Measurements from ENCODE around the gene USP5. TPM values are rescaled to one million over a fixed set of nuclear protein-coding genes. Genes with fewer than 3 reads are reported as not detected.
"Not testable (repeated sequence)": the region's sequence is repeated elsewhere in the genome, so short reads cannot be mapped to it uniquely, and the experiment has no call there.

The USP5 gene
- total RNA-seq, 1 experiment from 2014 or later, result 175 TPM

GRCh38 chr12:6865307-6865706 lies 13.4 kb downstream of the USP5 start:
- BruUV-seq (replicated peaks); H3K4me2 ChIP-seq (ENCODE audit: low read length); H3K9ac ChIP-seq (ENCODE audit: low read length); ATAC-seq; H3K9me2 ChIP-seq (ENCODE audit: insufficient read depth); DNase-seq (ENCODE audit: low read depth, low spot score); H3K4me3 ChIP-seq (replicated peaks in 1 of 2; ENCODE audit: low read depth in 1 of 2, low read length in 2 of 2); H3K9me3 ChIP-seq (ENCODE audit: control insufficient read depth in 1 of 2, insufficient read depth in 1 of 2, low read depth in 1 of 2, low read length in 2 of 2); intact Hi-C loops (cut with micrococcal nuclease); H2AFZ ChIP-seq (ENCODE audit: low read depth, low read length, poor library complexity, severe bottlenecking); H3K27ac ChIP-seq (ENCODE audit: low read depth, low read length); H3K27me3 ChIP-seq (ENCODE audit: insufficient read depth, low read length); CTCF ChIA-PET; RAD21 ChIA-PET (ENCODE audit: low non-redundant PET in 1 of 2, low total read pairs in 2 of 2, uncharacterized antibody in 2 of 2, unreplicated experiment in 2 of 2): not testable (repeated sequence)
- POLR2A ChIA-PET, result interaction anchor here (1.2 to 10.9 kb wide), 6 partner anchors 13 to 331 kb away, joined by 3 to 186 read pairs (median 6); partner anchors contain the start of genes C12orf57, CDCA3, COPS7A and GAPDH
- Histone ChIP-seq H3K79me2 (ENCODE audit: insufficient read depth, low read length) (peaks cover 33% of the 10 kb centered on the region), H3K4me1 (ENCODE audit: control insufficient read depth in 1 of 2, insufficient read depth in 2 of 2, low read length in 2 of 2) (peaks cover 18 to 38% of the 10 kb centered on the region in 2 experiments), H4K20me1 (ENCODE audit: insufficient read depth) (peaks cover 12% of the 10 kb centered on the region; the same call in 1 of the 2 replicates), H3K36me3 (ENCODE audit: control insufficient read depth in 1 of 2, insufficient read depth in 2 of 2, low read length in 2 of 2) (peaks cover 34 to 56% of the 10 kb centered on the region in 2 experiments)

DNA sequence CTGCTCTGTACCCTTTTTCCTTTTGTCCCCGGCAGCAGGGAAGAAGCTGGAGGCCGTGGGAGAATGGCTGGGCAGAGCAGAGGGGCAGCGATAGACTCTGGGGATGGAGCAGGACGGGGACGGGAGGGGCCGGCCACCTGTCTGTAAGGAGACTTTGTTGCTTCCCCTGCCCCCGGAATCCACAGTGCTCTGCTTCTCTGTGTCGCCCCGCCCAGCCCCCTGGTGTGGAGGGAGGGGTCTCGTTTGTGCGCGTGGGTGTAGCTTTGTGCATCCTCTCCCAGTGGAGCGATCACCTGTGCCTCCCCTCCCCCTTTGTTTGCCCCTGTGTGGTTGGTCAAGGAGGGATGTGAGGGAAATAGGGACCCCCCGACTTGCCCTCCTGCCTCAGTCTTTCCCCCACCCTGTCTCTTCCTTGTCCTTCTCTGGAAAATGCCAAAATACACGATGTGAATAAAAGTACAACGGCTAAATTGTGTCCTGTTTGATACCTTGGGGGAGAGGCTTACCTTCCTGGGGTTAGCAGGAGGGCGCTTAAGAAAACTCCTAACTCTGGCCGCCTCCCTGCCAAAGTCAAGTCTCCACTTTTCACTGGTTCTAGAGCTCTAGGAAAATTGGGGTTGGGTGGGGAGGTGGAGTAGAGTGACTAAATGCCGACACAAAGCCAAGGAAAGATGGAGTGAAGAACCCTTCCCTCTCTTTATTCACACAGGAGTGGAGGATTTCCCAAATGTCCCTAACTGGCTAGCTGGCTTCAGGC lies 14.4 kb downstream of the USP5 start:
- peaks cover 12% of the 10 kb centered on the region; the same call in 1 of the 2 replicates for H4K20me1 ChIP-seq (ENCODE audit: insufficient read depth)
- peak overlapping the region; percentile 99 for H3K9ac ChIP-seq (ENCODE audit: low read length)
- CTCF ChIA-PET, result no interaction called here
- RAD21 ChIA-PET (ENCODE audit: low non-redundant PET in 1 of 2, low total read pairs in 2 of 2, uncharacterized antibody in 2 of 2, unreplicated experiment in 2 of 2), result no interaction called here
- POLR2A ChIA-PET, result interaction anchor here (0.6 to 10.9 kb wide), 15 partner anchors 14 to 885 kb away, joined by 3 to 186 read pairs (median 7); partner anchors contain the start of genes C12orf57, CDCA3, COPS7A and MLF2
- no peaks in the 10 kb centered on the region for H3K27me3 ChIP-seq (ENCODE audit: insufficient read depth, low read length)
- H2AFZ ChIP-seq (ENCODE audit: low read depth, low read length, poor library complexity, severe bottlenecking), result no peak overlapping the region
- ATAC-seq (no peak), DNase-seq (ENCODE audit: low read depth, low spot score) (no peak)
- no peaks in the 10 kb centered on the region for H3K9me3 ChIP-seq (ENCODE audit: control insufficient read depth in 1 of 2, insufficient read depth in 1 of 2, low read depth in 1 of 2, low read length in 2 of 2)
- H3K27ac ChIP-seq (ENCODE audit: low read depth, low read length), result peak overlapping the region; percentile 52
- BruUV-seq (replicated peaks), result no TSS peak
- intact Hi-C loops (cut with micrococcal nuclease), result no loop called here
- no peaks in the 10 kb centered on the region for H3K9me2 ChIP-seq (ENCODE audit: insufficient read depth)
- H3K4me2 ChIP-seq (ENCODE audit: low read length), result peak overlapping the region; percentile 92
- H3K4me3 ChIP-seq (replicated peaks in 1 of 2; ENCODE audit: low read depth in 1 of 2, low read length in 2 of 2), result peak overlapping the region; percentile 97 to 99
- no peak for TF ChIP-seq EZH2 (IDR thresholded peaks at IDR 0.05)
- no peak for TF ChIP-seq SP1 (IDR thresholded peaks at IDR 0.05; ENCODE audit: low read depth)
- TF ChIP-seq, protein P1, sequence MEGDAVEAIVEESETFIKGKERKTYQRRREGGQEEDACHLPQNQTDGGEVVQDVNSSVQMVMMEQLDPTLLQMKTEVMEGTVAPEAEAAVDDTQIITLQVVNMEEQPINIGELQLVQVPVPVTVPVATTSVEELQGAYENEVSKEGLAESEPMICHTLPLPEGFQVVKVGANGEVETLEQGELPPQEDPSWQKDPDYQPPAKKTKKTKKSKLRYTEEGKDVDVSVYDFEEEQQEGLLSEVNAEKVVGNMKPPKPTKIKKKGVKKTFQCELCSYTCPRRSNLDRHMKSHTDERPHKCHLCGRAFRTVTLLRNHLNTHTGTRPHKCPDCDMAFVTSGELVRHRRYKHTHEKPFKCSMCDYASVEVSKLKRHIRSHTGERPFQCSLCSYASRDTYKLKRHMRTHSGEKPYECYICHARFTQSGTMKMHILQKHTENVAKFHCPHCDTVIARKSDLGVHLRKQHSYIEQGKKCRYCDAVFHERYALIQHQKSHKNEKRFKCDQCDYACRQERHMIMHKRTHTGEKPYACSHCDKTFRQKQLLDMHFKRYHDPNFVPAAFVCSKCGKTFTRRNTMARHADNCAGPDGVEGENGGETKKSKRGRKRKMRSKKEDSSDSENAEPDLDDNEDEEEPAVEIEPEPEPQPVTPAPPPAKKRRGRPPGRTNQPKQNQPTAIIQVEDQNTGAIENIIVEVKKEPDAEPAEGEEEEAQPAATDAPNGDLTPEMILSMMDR (IDR thresholded peaks at IDR 0.05 in 2 of 3, conservative IDR thresholded peaks at IDR 0.05 in 1 of 3; ENCODE audit: borderline replicate concordance in 1 of 3, insufficient read depth in 1 of 3, low read depth in 2 of 3, low read length in 2 of 3), result no peak
- no peak for TF ChIP-seq EZH2phosphoT487 (IDR thresholded peaks at IDR 0.05; ENCODE audit: borderline replicate concordance)
- no peak for TF ChIP-seq JUND (IDR thresholded peaks at IDR 0.05)
- no peak for TF ChIP-seq ATF3 (IDR thresholded peaks at IDR 0.05)
- peaks cover 27 to 48% of the 10 kb centered on the region in 2 experiments for H3K4me1 ChIP-seq (ENCODE audit: control insufficient read depth in 1 of 2, insufficient read depth in 2 of 2, low read length in 2 of 2)
- peaks cover 43% of the 10 kb centered on the region for H3K79me2 ChIP-seq (ENCODE audit: insufficient read depth, low read length)
- H3K36me3 ChIP-seq (ENCODE audit: control insufficient read depth in 1 of 2, insufficient read depth in 2 of 2, low read length in 2 of 2), result peaks cover 31 to 56% of the 10 kb centered on the region in 2 experiments; a peak in 3 of 4 replicates
